Measurements from ENCODE around the gene STK11IP.
"Not testable (repeated sequence)": the region's sequence is repeated elsewhere in the genome, so short reads cannot be mapped to it uniquely, and the experiment has no call there.

The STK11IP gene

GRCh38 chr2:219634951-219635751, 37.5 kb downstream of the STK11IP start:
- DNase-seq (ENCODE audit: low spot score): no peak

DNA sequence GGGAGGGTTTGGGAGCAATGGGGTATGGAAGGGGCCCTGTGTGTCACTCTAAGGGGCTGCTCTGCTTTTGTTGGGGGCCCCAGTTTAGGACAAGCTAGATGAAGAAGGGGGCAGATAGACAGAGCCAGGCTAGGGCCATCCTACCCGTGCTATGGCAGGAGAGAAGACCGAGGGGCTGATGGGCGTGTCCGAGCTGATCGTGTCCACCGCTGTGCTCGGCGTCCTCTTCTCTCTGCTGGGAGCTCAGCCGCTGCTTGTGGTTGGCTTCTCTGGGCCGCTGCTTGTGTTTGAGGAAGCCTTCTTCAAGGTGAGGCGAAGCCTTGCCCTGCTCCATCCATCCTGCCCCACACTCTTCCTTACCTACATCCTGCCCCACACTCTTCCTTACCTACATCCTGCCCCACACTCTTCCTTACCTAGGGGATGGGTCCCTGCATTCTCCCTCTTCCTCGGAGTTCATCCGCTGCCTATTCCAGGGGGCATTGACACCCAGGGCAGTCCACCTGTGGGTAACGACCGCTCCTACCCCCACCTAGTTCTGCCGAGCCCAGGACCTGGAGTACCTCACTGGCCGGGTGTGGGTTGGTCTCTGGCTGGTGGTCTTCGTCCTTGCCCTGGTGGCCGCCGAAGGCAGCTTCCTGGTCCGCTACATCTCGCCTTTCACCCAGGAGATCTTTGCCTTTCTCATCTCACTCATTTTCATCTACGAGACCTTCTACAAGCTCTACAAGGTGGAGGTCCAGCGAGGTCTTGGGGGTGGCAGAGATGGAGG, 38.7 kb downstream of the STK11IP start:
- DNase-seq (ENCODE audit: low spot score): no peak

- no peak for DNase-seq (ENCODE audit: low spot score)
Measured at GRCh38 chr2:219636941-219637841, 39.5 kb downstream of the STK11IP start.

DNA sequence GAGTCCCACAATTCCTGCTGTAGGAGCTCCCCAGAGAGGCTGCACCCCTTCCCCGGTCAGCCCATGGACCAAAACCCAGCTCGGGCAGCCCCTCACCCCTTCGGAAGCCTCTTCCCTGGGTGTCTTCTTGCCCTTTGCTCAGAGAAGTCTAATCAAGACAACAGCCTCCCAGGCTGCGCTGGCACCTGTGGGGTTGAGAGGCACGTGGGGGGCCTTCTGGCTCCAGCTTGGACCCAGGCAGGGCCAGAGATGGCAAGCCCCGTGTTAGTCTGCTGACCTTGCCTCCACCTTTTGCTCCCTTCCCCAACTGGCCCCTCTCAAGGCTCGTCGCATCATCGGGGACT, 40.2 kb downstream of the STK11IP start:
- DNase-seq (ENCODE audit: low spot score): no peak

DNA sequence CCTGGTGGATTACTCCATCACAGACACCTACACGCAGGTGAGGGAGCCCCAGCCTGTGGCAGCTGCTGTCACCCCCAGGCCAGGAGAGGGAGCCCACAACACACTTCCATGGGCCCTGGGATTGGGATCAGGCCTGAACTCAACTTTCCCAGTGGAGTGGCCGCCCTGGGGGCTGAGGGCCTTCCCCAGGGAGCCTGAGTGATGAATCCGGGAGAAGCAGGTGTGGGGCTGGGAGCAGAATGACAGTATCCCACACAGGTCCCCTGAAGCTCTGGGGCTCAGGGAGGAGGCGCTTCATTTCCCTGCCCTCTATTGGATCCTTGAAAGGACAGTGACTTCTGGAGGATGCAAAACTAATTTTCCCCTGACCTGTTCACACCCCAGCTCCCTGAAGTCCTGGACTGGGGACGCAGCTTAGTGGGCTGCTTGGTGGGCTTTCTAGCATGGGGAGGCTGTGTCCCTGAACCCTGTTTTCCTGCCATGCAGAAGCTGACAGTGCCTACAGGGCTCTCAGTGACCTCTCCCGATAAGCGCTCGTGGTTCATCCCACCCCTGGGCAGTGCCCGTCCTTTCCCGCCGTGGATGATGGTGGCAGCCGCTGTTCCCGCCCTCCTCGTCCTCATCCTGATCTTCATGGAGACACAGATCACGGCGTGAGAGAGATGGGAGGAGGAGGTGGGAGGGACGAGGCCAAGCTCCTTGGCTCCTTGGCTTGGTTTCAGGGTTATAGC, 40.7 kb downstream of the STK11IP start:
- no peak for DNase-seq (ENCODE audit: low spot score)

GRCh38 chr2:219638948-219639755, 41.5 kb downstream of the STK11IP start:
- DNase-seq (ENCODE audit: low spot score): no peak

- no peak for DNase-seq (ENCODE audit: low spot score)
Measured at GRCh38 chr2:219641390-219642068, 43.9 kb downstream of the STK11IP start.

- no peak for DNase-seq (ENCODE audit: low spot score)
Measured at GRCh38 chr2:219642069-219642454, 44.4 kb downstream of the STK11IP start.

GRCh38 chr2:219642465-219643083, 44.9 kb downstream of the STK11IP start:
- DNase-seq (ENCODE audit: low spot score): peak; percentile 91

DNA sequence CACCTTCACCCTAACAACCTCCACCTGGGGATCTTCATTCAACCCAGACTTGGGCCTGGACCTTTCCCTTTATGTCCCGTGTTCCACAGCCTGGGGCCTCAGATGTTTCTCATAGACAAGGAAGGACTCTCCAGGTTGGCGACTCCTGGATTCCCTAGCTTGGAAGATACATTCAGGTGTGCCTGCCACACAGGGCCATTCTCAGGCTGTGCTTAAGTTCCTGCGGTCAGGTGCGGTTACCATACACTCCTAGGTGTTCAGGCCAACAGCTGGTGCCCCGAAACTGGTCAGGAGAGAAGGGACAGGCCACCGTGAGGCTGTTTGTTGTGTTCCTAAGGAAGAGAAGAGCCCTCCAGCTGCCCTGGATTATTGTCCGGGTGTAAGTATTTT, 45.4 kb downstream of the STK11IP start:
- no peak for DNase-seq (ENCODE audit: low spot score)

DNA sequence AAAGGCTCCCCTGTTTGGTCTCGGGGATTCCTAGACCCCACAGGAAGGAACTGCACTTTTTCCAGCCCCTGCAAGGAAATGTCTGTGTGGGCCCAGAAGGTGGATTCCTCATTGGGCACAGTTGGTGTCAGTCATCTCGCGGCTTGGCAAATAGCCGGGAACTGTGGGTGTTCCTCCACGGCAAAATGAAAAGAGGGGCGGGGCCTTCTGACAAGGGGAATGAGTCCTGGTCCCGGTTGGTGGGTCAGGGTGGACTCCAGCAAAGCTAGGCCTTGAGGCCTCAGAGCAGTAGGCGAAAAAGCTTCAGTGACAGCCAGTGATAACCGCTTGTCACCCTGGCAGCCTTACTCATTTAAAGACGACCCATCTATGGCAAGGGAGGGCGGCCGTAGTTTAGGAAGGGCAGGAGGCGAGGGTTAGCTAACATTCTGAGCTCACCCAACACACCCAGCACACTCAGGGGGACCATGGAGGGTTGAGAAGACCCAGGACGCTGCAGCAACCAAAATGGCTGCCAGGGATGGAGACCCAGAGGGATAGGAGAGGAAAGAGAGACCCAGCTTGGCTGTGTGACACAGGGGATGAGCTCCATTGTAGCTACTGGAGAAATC, 46.2 kb downstream of the STK11IP start:
- DNase-seq (ENCODE audit: low spot score): no peak

DNA sequence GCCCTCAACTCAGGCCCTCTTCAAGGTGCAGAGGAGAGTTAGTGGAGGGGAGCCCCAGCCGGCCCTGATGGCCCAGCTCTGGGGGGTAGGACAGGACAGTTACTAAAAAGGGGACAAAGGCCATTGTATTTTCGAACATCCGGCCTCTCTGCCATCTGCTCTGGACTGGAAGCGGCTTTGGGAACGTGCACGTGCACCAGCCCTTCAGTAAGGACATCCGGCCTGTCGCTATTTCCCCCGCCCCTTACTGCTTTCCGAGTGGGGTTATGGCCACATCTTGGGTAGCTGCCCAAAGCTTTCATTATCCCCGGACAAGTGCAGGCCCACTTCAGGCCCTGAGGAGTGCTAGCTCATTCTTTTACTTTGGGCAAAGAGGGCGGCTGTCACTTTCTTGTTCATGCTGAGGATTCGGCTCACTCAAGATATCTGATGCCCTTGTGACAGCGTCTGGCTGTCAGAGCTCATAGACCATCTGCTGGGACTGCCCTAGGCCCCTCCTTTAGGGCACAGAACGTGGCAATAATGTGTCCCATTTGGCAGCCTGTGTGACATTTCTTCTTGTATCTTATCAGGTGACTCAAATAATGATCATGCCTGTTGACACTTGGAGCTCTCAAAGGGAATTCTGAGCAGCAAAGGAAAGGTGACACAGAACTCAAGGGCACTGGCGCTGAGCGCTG, 47.3 kb downstream of the STK11IP start:
- no peak for DNase-seq (ENCODE audit: low spot score)

DNA sequence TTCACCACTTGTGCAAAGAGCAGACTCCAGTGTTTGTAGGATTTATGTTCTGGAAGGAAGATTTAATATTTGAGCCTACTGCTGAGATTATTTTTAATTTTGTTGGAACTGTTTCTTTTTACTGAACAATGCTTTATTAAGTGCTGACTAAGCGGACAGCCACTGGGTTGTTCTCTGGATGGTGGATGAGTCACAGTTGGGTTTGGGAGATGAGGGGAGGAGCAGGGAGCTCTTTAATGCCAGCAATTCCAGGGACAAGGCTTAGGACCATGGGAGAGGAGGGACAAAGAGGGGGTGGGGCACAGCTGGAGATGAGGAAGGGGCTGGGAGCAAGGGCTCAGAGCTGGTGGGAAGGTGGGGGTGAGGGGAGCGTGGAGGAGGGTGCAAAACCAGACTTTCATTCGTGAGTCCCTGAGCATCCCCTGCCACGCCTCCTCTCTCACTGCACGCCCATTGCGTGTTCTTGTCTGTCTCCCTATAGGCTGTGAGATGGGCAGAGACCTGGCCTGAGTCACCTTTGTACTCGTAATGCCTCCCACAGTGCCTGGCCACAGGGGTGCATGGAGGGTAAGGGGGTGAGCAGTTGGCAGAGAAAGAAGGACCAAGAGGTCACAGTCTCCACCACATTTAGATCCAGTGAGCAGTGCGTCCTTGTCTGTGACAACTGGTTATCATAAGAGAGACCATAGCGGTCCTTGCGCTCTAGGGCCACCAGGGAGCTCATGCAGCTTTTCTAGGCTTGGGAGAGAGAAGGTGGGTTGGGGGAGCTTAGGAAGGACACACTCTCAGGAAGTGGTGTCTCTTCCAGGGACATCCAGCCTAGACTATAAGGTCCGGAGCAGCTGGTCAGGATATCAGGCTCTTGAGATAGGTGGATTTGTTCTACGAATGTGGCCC, 48.2 kb downstream of the STK11IP start:
- DNase-seq (ENCODE audit: low spot score): peak; percentile 39

GRCh38 chr2:219648176-219648575, 50.5 kb downstream of the STK11IP start:
- DNase-seq (ENCODE audit: low spot score): no peak

DNA sequence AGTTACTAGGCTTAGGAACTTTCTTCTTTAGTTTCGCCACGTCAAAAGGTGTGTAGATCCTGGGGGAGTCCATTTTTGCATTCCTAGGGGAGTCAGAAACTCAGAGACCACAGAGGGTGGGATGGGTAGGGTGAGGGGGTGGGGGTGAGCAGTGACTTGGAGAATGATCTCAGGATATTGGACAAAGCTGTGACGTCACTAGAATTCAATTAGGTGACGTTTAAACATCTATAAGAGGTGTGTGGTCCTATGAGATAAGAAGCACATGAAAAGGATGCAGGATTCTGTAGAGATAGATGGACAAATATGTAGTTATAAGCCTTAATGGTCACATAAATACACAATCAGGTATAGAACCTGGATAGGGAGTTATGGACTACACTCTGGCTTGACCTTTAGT, 51.3 kb downstream of the STK11IP start:
- DNase-seq (ENCODE audit: low spot score): no peak

GRCh38 chr2:219650426-219651248, 53.0 kb downstream of the STK11IP start:
- DNase-seq (ENCODE audit: low spot score): no peak

DNA sequence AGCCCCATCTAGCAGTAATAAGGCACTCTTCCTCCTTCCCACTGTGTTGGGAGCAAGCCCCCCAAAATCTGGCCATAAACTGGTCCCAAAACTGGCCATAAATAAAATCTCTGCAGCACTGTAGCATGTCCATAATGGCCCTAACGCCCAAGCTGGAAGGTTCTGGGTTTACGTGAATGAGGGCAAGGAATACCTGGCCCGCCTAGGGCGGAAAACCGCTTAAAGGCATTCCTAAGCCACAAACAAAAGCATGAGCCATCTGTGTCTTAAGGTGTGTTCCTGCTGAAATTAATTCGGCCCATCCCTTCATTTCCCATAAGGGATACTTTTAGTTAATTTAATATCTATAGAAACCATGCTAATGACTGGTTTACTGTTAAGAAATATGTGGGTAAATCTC, 54.0 kb downstream of the STK11IP start:
- DNase-seq (ENCODE audit: low spot score): not testable (repeated sequence)

Measured in LoVo (cell line).